ENCODE results near the gene CAPNS1.
"Not testable (repeated sequence)": the region's sequence is repeated elsewhere in the genome, so short reads cannot be mapped to it uniquely, and the experiment has no call there.

Gene CAPNS1

DNA sequence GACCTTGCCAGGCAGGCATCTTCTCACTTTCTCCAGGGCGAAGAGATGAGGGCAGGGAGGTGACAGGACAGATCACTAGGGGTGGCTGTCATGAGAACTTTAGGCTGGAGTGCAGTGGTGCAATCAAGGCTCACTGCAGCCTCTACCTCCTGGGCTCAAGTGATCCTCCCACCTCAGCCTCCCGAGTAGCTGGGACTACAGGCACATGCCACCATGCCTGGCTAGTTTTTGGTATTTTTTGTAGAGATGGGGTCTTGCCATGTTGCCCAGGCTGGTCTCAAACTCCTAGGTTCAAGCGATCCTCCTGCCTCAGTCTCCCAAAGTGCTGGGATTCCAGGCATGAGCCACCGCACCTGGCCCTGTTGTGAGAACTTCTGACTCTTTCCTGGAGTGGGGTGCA lies 5.0 kb upstream of the CAPNS1 start:
- H3K36me3 ChIP-seq (ENCODE audit: control insufficient read depth in 1 of 2, insufficient read depth in 2 of 2, low read depth in 1 of 2, low read length in 2 of 2); H3K4me2 ChIP-seq (ENCODE audit: low read length, poor library complexity, severe bottlenecking); H2AK5ac ChIP-seq (ENCODE audit: low read length, severe bottlenecking); H3K9ac ChIP-seq (ENCODE audit: low read length); H3K27ac ChIP-seq (ENCODE audit: low read length, poor library complexity, severe bottlenecking); H2BK12ac ChIP-seq (ENCODE audit: low read length in 2 of 2); H3K27me3 ChIP-seq (ENCODE audit: control insufficient read depth in 1 of 2, insufficient read depth in 1 of 2, low read length in 2 of 2); H2BK120ac ChIP-seq (ENCODE audit: low read depth, low read length); H2BK5ac ChIP-seq (ENCODE audit: low read depth, low read length, poor library complexity, severe bottlenecking); H3K14ac ChIP-seq (ENCODE audit: low read length in 2 of 2); H3K9me3 ChIP-seq (ENCODE audit: control insufficient read depth, low read length); H3K23ac ChIP-seq (ENCODE audit: low read length in 2 of 2); DNase-seq; H3K79me1 ChIP-seq (replicated peaks; ENCODE audit: low read length, poor library complexity, severe bottlenecking); H3K4me3 ChIP-seq (ENCODE audit: insufficient read depth in 1 of 2, low read depth in 1 of 2, low read length in 2 of 2); H2BK15ac ChIP-seq (ENCODE audit: low read depth, poor library complexity, severe bottlenecking); H3K18ac ChIP-seq (ENCODE audit: low read depth in 1 of 2, low read length in 2 of 2); H4K8ac ChIP-seq (ENCODE audit: low read length); H3K4ac ChIP-seq (ENCODE audit: low read depth in 1 of 2, low read length in 2 of 2); H2AFZ ChIP-seq (ENCODE audit: low read depth, low read length): not testable (repeated sequence)
- Histone ChIP-seq H4K91ac (ENCODE audit: low read length) (peak overlapping the region; percentile 41), H3K4me1 (ENCODE audit: control insufficient read depth, insufficient read depth, low read depth, low read length) (peaks cover 10% of the 10 kb centered on the region)
- 92% methylated on average over 4 of the region's 4 CpGs for WGBS

DNA sequence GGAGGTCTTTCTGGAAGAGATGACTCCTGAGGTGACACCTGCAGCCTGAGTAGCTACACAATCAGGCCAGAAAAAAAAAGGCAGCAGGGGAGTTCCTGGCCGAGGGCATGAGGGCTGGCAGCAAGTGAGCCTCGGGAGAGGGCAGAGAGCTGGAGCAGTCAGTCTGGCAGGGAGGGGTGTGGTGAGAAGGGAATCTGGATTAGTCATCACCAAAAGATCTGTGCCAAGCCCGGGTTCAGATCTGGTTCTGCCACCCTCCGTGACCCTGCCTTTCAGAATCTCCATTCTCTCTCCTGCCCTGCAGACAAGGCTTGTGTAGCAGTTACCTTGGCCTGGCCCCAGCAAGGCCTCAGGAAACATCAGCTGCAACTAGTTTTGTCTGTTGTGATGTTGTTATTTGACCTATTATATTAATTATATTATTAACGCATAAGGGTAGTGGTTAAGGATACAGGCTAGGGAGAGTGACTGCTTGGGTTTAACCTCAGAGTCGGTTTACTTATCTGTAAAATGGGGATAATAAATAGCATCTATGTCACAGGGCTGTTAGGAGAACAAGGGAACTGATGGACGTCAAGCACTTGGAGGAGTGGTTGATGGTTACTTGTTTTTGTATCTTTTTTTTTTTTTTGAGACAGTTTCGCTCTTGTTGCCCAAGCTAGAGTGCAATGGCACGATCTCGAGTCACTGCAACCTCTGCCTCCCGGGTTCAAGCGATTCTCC lies 2.7 kb upstream of the CAPNS1 start:
- no peak overlapping the region for H2BK12ac ChIP-seq (ENCODE audit: low read length in 2 of 2)
- H2AFZ ChIP-seq (ENCODE audit: low read depth, low read length): no peak overlapping the region
- H3K4ac ChIP-seq (ENCODE audit: low read depth in 1 of 2, low read length in 2 of 2): no peak overlapping the region
- H3K27me3 ChIP-seq (ENCODE audit: control insufficient read depth in 1 of 2, insufficient read depth in 1 of 2, low read length in 2 of 2): no peaks in the 10 kb centered on the region
- H3K27ac ChIP-seq (ENCODE audit: low read length, poor library complexity, severe bottlenecking): no peak overlapping the region
- H3K4me2 ChIP-seq (ENCODE audit: low read length, poor library complexity, severe bottlenecking): no peak overlapping the region
- no peak overlapping the region for H2BK120ac ChIP-seq (ENCODE audit: low read depth, low read length)
- H3K79me1 ChIP-seq (replicated peaks; ENCODE audit: low read length, poor library complexity, severe bottlenecking): peaks cover 5% of the 10 kb centered on the region
- peak overlapping the region; percentile 40 for H3K9ac ChIP-seq (ENCODE audit: low read length)
- WGBS: 88% methylated on average over 10 of the region's 12 CpGs
- no peak overlapping the region for H2BK15ac ChIP-seq (ENCODE audit: low read depth, poor library complexity, severe bottlenecking)
- H4K91ac ChIP-seq (ENCODE audit: low read length): peak overlapping the region; percentile 59
- H3K14ac ChIP-seq (ENCODE audit: low read length in 2 of 2): no peak overlapping the region
- DNase-seq: no peak
- H3K9me3 ChIP-seq (ENCODE audit: control insufficient read depth, low read length): no peaks in the 10 kb centered on the region
- H3K23ac ChIP-seq (ENCODE audit: low read length in 2 of 2): no peak overlapping the region
- no peak overlapping the region for H4K8ac ChIP-seq (ENCODE audit: low read length)
- peaks cover 19% of the 10 kb centered on the region for H3K4me1 ChIP-seq (ENCODE audit: control insufficient read depth, insufficient read depth, low read depth, low read length)
- peaks cover 6 to 9% of the 10 kb centered on the region in 2 experiments for H3K36me3 ChIP-seq (ENCODE audit: control insufficient read depth in 1 of 2, insufficient read depth in 2 of 2, low read depth in 1 of 2, low read length in 2 of 2)
- no peak overlapping the region for H3K4me3 ChIP-seq (ENCODE audit: insufficient read depth in 1 of 2, low read depth in 1 of 2, low read length in 2 of 2)
- no peak overlapping the region for H2BK5ac ChIP-seq (ENCODE audit: low read depth, low read length, poor library complexity, severe bottlenecking)
- H2AK5ac ChIP-seq (ENCODE audit: low read length, severe bottlenecking): peak overlapping the region; percentile 49
- H3K18ac ChIP-seq (ENCODE audit: low read depth in 1 of 2, low read length in 2 of 2): peak overlapping the region in 1 of 2 experiments; percentile 18

DNA sequence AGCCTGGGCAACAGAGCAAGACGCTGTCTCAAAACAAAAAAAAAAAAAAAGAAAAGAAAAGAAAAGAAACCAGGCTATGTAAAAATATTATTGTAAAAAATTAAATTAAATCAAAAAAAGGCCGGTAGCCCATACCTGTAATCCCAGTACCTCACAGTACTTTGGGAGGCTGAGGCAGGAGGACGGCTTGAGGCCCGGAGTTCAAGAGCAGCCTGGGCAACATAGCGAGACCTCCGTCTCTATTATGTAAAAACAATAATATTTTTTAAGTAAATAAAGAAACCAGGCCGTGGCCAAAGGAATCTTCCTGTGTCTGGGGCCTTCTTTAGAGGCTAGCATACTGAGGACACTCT lies 770 bp upstream of the CAPNS1 start:
- no peak overlapping the region for H2BK12ac ChIP-seq (ENCODE audit: low read length in 2 of 2)
- WGBS: 50% methylated on average over 2 of the region's 7 CpGs

DNA sequence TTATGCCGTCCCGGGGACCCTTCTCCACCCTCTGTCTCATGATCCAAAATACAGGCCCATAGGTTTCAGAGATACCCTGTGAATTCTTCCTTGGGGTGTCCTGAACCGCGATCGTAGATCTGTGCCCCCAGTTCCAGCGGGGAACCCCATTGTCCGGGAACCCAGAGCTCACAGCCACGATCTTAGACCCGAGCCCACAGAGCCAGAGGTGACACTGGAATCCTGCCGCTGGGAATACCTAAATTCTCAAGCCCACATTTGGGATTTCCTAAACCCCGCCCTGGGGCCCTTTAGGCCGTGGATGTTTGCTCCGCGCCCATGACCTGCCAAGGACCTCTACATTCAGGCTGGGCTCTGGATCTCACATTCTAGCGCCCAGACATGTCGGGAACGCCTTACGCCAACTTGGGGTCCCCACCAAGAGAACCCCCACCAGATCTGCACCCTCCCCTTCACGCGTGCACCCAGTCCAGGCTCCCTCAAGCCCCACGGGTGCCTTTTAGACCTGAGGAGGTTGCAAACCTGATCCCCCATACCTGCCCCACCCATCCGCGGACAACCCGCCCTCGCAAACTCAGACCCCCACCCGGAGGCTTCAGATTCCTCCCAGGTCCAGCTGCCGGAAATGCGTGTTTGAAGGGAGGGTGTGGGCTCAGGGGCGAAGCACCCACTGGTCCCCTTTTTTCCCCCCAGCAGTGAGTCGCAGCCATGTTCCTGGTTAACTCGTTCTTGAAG lies 605 bp downstream of the CAPNS1 start:
- Histone ChIP-seq H3K27me3 (ENCODE audit: control insufficient read depth in 1 of 2, insufficient read depth in 1 of 2, low read length in 2 of 2) (no peaks in the 10 kb centered on the region), H2BK5ac (ENCODE audit: low read depth, low read length, poor library complexity, severe bottlenecking) (peak overlapping the region; percentile 98)

More for the DNA sequence above, 770 bp upstream of the CAPNS1 start:
- Histone ChIP-seq H4K8ac (ENCODE audit: low read length) (peak overlapping the region; percentile 94), H3K4me2 (ENCODE audit: low read length, poor library complexity, severe bottlenecking) (peak overlapping the region; percentile 98), H3K9ac (ENCODE audit: low read length) (peak overlapping the region; percentile 100), H2BK15ac (ENCODE audit: low read depth, poor library complexity, severe bottlenecking) (peak overlapping the region; percentile 77), H3K27ac (ENCODE audit: low read length, poor library complexity, severe bottlenecking) (peak overlapping the region; percentile 100), H3K79me1 (replicated peaks; ENCODE audit: low read length, poor library complexity, severe bottlenecking) (peaks cover 17% of the 10 kb centered on the region), H3K14ac (ENCODE audit: low read length in 2 of 2) (no peak overlapping the region), H3K4me3 (ENCODE audit: insufficient read depth in 1 of 2, low read depth in 1 of 2, low read length in 2 of 2) (peak overlapping the region; percentile 61 to 96), H3K18ac (ENCODE audit: low read depth in 1 of 2, low read length in 2 of 2) (peak overlapping the region; percentile 93 to 97), H3K4me1 (ENCODE audit: control insufficient read depth, insufficient read depth, low read depth, low read length) (peaks cover 18% of the 10 kb centered on the region), H3K4ac (ENCODE audit: low read depth in 1 of 2, low read length in 2 of 2) (peak overlapping the region in 1 of 2 experiments; percentile 85), H2BK120ac (ENCODE audit: low read depth, low read length) (peak overlapping the region; percentile 55), H2AK5ac (ENCODE audit: low read length, severe bottlenecking) (no peak overlapping the region), H3K27me3 (ENCODE audit: control insufficient read depth in 1 of 2, insufficient read depth in 1 of 2, low read length in 2 of 2) (no peaks in the 10 kb centered on the region), H3K9me3 (ENCODE audit: control insufficient read depth, low read length) (no peaks in the 10 kb centered on the region), H2BK5ac (ENCODE audit: low read depth, low read length, poor library complexity, severe bottlenecking) (no peak overlapping the region), H3K36me3 (ENCODE audit: control insufficient read depth in 1 of 2, insufficient read depth in 2 of 2, low read depth in 1 of 2, low read length in 2 of 2) (peaks cover 20% of the 10 kb centered on the region in 2 experiments), H2AFZ (ENCODE audit: low read depth, low read length) (no peak overlapping the region), H4K91ac (ENCODE audit: low read length) (peak overlapping the region; percentile 94), H3K23ac (ENCODE audit: low read length in 2 of 2) (no peak overlapping the region)
- no peak for DNase-seq

More for the DNA sequence above, 605 bp downstream of the CAPNS1 start:
- H2BK12ac ChIP-seq (ENCODE audit: low read length in 2 of 2): peak overlapping the region in 1 of 2 experiments; percentile 48
- peak overlapping the region; percentile 98 for H3K27ac ChIP-seq (ENCODE audit: low read length, poor library complexity, severe bottlenecking)
- H3K23ac ChIP-seq (ENCODE audit: low read length in 2 of 2): peak overlapping the region; percentile 14 to 99
- peak overlapping the region; percentile 88 to 94 for H3K18ac ChIP-seq (ENCODE audit: low read depth in 1 of 2, low read length in 2 of 2)
- H3K4ac ChIP-seq (ENCODE audit: low read depth in 1 of 2, low read length in 2 of 2): peak overlapping the region; percentile 94 to 100
- peak overlapping the region; percentile 100 for H3K9ac ChIP-seq (ENCODE audit: low read length)
- WGBS: under 1% methylated on average over 18 of the region's 31 CpGs
- H4K8ac ChIP-seq (ENCODE audit: low read length): peak overlapping the region; percentile 79
- no peak overlapping the region for H2AFZ ChIP-seq (ENCODE audit: low read depth, low read length)
- H3K4me3 ChIP-seq (ENCODE audit: insufficient read depth in 1 of 2, low read depth in 1 of 2, low read length in 2 of 2): peak overlapping the region; percentile 89 to 96
- peak overlapping the region; percentile 80 for H4K91ac ChIP-seq (ENCODE audit: low read length)
- H3K14ac ChIP-seq (ENCODE audit: low read length in 2 of 2): peak overlapping the region; percentile 98 to 99
- peaks cover 18% of the 10 kb centered on the region for H3K4me1 ChIP-seq (ENCODE audit: control insufficient read depth, insufficient read depth, low read depth, low read length)
- H2BK120ac ChIP-seq (ENCODE audit: low read depth, low read length): peak overlapping the region; percentile 65
- H3K4me2 ChIP-seq (ENCODE audit: low read length, poor library complexity, severe bottlenecking): peak overlapping the region; percentile 69
- DNase-seq: peak; percentile 59
- H2AK5ac ChIP-seq (ENCODE audit: low read length, severe bottlenecking): peak overlapping the region; percentile 95
- peak overlapping the region; percentile 74 for H2BK15ac ChIP-seq (ENCODE audit: low read depth, poor library complexity, severe bottlenecking)
- H3K36me3 ChIP-seq (ENCODE audit: control insufficient read depth in 1 of 2, insufficient read depth in 2 of 2, low read depth in 1 of 2, low read length in 2 of 2): peaks cover 31 to 33% of the 10 kb centered on the region in 2 experiments
- no peaks in the 10 kb centered on the region for H3K9me3 ChIP-seq (ENCODE audit: control insufficient read depth, low read length)
- peaks cover 17% of the 10 kb centered on the region for H3K79me1 ChIP-seq (replicated peaks; ENCODE audit: low read length, poor library complexity, severe bottlenecking)
